Fibroblast of villous mesenchyme (primary cell): ENCODE results near the gene MAGI1. TPM values are rescaled to one million over a fixed set of nuclear protein-coding genes. Genes with fewer than 3 reads are reported as not detected.

ENCODE experiments used
- DNase-seq: peaks from one replicate; pipeline ENCODE4 v3.0.0-alpha.2; 2010; ENCODE audit warnings: low read depth
- H3K4me3 ChIP-seq: 2 replicates; pipeline ENCODE4 v1.5.1; 2011; ENCODE audit warnings: low read depth, mild to moderate bottlenecking, low read length
- total RNA-seq: library from RNA; depleted of rRNA; stranded (reverse); fragments of >200 nt; gene quantifications from 2 replicates; pipeline ENCODE4 v1.2.3, GENCODE V29; 2012
- TF ChIP-seq, protein P1 (sequence below): IDR thresholded peaks from 2 replicates; pipeline ENCODE4 v1.5.1; 2012; ENCODE audit warnings: low read depth, mild to moderate bottlenecking, low read length; ENCODE audit not compliant: insufficient read depth

The MAGI1 gene
- total RNA-seq, 1 donor = 20.7 TPM

DNA sequence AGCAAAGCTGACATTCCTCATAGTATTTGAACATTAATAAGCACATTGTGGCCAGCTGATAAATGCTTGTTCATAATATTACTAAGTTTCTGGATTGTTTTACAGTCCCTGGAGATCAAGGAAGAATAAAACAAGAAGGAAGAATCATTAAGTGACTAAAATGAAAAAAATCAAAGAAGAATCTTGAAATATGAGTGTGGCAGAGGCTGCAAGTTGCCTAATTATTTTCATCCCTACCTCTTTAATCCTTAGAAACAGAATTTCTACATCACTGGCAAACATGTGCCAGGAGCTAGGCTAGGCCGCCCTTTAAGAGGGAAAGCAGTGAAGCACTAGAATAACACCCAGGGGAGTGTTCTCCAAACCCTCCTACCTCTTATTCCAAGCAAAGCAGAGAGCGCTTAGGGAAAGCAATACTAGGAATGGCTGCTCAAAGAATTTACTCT is 98.9 kb downstream of the MAGI1 start:
- H3K4me3 ChIP-seq = no peak overlapping the region
- TF ChIP-seq, protein P1, sequence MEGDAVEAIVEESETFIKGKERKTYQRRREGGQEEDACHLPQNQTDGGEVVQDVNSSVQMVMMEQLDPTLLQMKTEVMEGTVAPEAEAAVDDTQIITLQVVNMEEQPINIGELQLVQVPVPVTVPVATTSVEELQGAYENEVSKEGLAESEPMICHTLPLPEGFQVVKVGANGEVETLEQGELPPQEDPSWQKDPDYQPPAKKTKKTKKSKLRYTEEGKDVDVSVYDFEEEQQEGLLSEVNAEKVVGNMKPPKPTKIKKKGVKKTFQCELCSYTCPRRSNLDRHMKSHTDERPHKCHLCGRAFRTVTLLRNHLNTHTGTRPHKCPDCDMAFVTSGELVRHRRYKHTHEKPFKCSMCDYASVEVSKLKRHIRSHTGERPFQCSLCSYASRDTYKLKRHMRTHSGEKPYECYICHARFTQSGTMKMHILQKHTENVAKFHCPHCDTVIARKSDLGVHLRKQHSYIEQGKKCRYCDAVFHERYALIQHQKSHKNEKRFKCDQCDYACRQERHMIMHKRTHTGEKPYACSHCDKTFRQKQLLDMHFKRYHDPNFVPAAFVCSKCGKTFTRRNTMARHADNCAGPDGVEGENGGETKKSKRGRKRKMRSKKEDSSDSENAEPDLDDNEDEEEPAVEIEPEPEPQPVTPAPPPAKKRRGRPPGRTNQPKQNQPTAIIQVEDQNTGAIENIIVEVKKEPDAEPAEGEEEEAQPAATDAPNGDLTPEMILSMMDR = no peak
- DNase-seq = no peak

DNA sequence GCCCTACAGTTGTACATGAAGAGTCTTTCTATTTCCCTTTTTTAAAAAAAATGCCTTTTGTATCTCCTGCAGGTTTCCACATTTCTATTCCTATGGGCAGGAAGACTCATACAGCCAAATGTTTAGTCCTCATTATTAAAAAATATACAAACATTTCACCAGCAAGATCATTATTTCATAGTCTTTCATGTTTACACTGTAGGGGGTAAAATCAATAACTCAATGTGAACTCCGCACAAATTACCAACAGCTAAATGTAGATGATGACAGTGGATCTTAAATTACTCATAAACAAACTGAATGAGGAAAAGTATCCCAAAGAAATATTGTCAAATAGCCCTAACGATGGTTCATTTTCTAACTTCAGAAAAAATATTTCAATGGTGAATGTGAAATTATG is 99.5 kb downstream of the MAGI1 start:
- no peak overlapping the region for H3K4me3 ChIP-seq
- TF ChIP-seq, protein P1 = no peak
- DNase-seq = no peak

DNA sequence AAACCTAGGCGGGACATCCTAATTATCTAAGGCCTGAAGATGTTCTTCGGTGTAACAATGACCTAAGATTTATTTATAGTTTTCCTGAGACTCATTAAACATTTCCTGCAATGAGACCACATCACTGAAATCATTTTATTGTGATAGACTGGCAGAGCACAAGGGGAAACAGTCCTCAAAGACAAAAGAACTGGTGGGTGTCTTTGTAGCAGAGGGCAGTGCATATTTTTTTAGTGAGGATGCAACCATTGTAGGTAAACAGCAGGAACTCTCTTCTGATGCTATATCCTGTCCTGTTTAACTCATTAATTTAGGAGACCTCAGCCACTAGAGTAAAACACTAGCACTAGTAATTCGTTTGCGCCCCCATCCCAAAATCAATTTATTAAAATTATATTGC is 100.0 kb downstream of the MAGI1 start:
- DNase-seq = no peak
- H3K4me3 ChIP-seq = no peak overlapping the region
- TF ChIP-seq, protein P1 = no peak

DNA sequence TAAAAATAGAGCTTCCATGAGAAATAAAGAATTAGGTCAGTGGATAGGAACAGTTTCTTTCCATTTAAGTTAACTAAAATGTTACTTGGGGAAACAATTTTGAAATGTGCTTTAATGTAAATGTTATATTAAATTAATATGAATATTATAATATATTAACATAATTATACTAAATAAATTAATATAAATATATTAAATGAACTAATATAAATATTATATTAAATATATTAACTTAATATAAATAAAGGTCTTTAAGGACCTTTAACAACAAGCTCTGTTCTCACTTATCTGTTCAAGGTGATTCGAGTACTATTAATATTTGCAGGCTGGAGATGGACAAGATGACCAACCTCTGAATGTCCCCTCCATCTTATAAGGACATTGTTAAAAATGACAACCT is 100.6 kb downstream of the MAGI1 start:
- DNase-seq = no peak
- TF ChIP-seq, protein P1 = no peak
- no peak overlapping the region for H3K4me3 ChIP-seq

DNA sequence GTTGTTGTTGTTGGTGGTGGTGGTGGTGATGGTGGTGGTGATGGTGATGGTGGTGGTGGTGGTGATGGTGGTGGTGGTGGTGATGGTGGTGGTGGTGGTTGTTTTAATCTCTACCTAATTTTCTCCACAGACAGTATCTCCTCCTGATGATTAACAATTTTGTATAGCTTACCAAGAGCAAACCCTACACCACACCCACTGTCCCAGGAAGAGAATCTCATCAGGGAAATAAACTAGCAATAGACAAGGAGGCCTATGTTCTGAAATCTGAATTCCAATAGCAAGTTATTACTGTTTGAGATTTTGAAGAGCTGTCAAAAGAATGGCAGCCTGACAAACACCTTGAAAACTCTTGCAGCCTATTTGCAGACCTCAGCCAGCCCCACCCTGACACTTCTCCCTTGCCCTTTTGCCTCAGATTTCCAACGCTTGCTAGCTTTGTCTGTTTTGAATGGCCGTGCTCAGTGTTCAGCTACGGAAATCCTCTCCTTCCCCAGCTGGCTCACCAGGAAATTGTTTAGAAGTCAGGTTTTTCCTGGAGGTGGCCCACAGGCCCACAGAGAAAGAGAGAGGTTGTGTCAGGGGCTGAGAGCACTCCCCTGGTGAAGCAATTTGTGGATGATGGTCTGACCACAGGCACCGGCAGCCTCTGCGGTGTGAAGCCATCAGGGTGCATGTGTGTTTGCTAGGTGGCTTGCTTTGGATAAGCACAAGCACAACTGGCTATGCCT is 101.6 kb downstream of the MAGI1 start:
- H3K4me3 ChIP-seq = no peak overlapping the region
- TF ChIP-seq, protein P1 = no peak
- DNase-seq = no peak

DNA sequence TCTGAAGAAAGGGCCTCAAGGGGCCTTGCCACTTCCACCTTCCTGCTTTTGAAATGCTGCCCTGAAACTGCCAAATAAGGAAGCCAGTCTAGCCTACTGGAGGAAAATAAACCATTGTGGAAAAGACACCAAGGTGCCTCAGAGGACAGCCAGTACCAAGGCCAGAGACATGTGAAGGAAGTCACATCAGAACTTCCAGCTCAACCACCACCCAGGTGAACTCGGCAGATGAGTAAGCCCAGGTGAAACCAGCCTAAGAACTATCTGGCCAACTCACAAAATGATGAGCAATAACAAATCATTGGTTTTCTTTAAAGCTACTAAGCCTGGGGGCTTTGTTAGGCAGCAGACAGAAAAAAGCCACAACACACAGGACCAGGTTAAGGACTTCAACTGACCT is 103.0 kb downstream of the MAGI1 start:
- no peak for DNase-seq
- TF ChIP-seq, protein P1 = no peak
- no peak overlapping the region for H3K4me3 ChIP-seq

DNA sequence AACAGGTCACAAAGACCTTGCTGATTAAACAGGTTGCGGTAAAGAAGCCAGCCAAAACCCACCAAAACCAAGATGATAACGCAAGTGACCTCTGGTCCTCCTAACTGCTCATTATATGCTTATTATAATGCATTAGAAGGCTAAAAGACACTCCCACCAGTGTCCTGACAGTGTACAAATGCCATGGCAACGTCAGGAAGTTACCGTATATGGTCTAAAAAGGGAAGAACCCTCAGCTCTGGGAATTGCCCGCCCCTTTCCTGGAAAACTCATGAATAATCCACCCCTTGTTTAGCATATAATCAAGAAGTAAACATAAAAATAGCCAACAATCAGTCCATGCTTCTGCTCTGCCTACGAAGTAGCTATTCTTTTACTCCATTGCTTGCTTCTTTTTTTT is 108.1 kb downstream of the MAGI1 start:
- H3K4me3 ChIP-seq = no peak overlapping the region
- DNase-seq = no peak
- TF ChIP-seq, protein P1 = no peak
